ENCODE results near the gene OR52N1.

The OR52N1 gene
- long read RNA-seq, donor 1 = 0 reads
- long read RNA-seq, donor 2 = 0 reads
- long read RNA-seq, donor 3 = 0 reads
- long read RNA-seq, donor 4 = 0 reads
- long read RNA-seq, donor 5 = 0 reads
- long read RNA-seq, donor 6 = 0 reads
- long read RNA-seq, donor 7 = 0 reads
- long read RNA-seq, donor 8 = 0 reads

- DNase-seq = no peak
Measured at GRCh38 chr11:5791165-5791564, at the start of gene OR52N1. Gene OR52N1 (minus strand): TSS chr11:5791265. CDS start chr11:5788816, 2,449 bp downstream.

- no peak for DNase-seq
Measured at GRCh38 chr11:5837695-5838094, 46.6 kb upstream of the OR52N1 start.

GRCh38 chr11:5833446-5833845 lies 42.4 kb upstream of the OR52N1 start:
- no peak for DNase-seq

- no peak for DNase-seq
Measured at GRCh38 chr11:5831196-5831829, 40.2 kb upstream of the OR52N1 start.

- DNase-seq = no peak
Measured at GRCh38 chr11:5818245-5818886, 27.3 kb upstream of the OR52N1 start.

GRCh38 chr11:5815534-5815933 lies 24.5 kb upstream of the OR52N1 start:
- DNase-seq = no peak

GRCh38 chr11:5809905-5810795 lies 19.1 kb upstream of the OR52N1 start:
- no peak for DNase-seq

- DNase-seq = no peak
Measured at GRCh38 chr11:5809122-5809519, 18.1 kb upstream of the OR52N1 start.

- peak; percentile 46 for DNase-seq
Measured at GRCh38 chr11:5808500-5809121, 17.5 kb upstream of the OR52N1 start, which contains the start of gene OR52N2. Gene OR52N2 (plus strand): TSS chr11:5808924. CDS start chr11:5820336, 11,412 bp downstream.

GRCh38 chr11:5807580-5807979 lies 16.5 kb upstream of the OR52N1 start:
- no peak for DNase-seq

- no peak for DNase-seq
Measured at GRCh38 chr11:5803982-5804381, 12.9 kb upstream of the OR52N1 start.

GRCh38 chr11:5796541-5796940 lies 5.5 kb upstream of the OR52N1 start:
- DNase-seq = no peak

- DNase-seq = no peak
Measured at GRCh38 chr11:5783255-5783654, 7.8 kb downstream of the OR52N1 start, which contains the start of gene OR52N5. Gene OR52N5 (minus strand): TSS chr11:5783355. CDS start chr11:5778634, 4,721 bp downstream.

GRCh38 chr11:5767056-5767455 lies 24.0 kb downstream of the OR52N1 start:
- no peak for DNase-seq

- no peak for DNase-seq
Measured at GRCh38 chr11:5753943-5754342, 37.1 kb downstream of the OR52N1 start, which contains the start of gene OR52N4. Gene OR52N4 (plus strand): TSS chr11:5754243. CDS start chr11:5754741, 498 bp downstream.

GRCh38 chr11:5749836-5750235 lies 41.2 kb downstream of the OR52N1 start:
- DNase-seq = no peak

GRCh38 chr11:5746614-5747013 lies 44.5 kb downstream of the OR52N1 start:
- DNase-seq = no peak

GRCh38 chr11:5738431-5738830 lies 52.6 kb downstream of the OR52N1 start:
- no peak for DNase-seq

GRCh38 chr11:5737670-5738392 lies 53.2 kb downstream of the OR52N1 start:
- no peak for DNase-seq

- DNase-seq = no peak
Measured at GRCh38 chr11:5737091-5737490, 54.0 kb downstream of the OR52N1 start.

All from right kidney (tissue), 9 donors.